GM10248 (cell line): Measurements from ENCODE around the gene GDF7.
A peak's percentile ranks its signal among the peaks of the same experiment; 100 is the strongest.

Experiments
- CTCF ChIA-PET: fragments of 300-600 bp; sonication (Branson Sonifier 250); formaldehyde crosslinking; extraction: SDS; loops from one replicate; lab custom pipeline; 2021; ENCODE audit warnings: antibody characterized with exemption; lab: Yijun Ruan, JAX
- POLR2A ChIA-PET: fragments of 350-650 bp; sonication (Branson Sonifier 250); formaldehyde crosslinking; extraction: SDS; loops from one replicate; lab custom pipeline; 2020; ENCODE audit warnings: antibody characterized with exemption; lab: Yijun Ruan, JAX
- DNase-seq: peaks from one replicate; pipeline ENCODE4 v3.0.0; 2012; ENCODE audit errors: extremely low spot score
- TF ChIP-seq, protein P1 (sequence below): IDR thresholded peaks from 2 replicates; pipeline ENCODE4 v1.5.1; 2012; ENCODE audit warnings: mild to moderate bottlenecking, low read depth; ENCODE audit errors: extremely low read depth, missing control alignments, control extremely low read depth

GDF7 gene

DNA sequence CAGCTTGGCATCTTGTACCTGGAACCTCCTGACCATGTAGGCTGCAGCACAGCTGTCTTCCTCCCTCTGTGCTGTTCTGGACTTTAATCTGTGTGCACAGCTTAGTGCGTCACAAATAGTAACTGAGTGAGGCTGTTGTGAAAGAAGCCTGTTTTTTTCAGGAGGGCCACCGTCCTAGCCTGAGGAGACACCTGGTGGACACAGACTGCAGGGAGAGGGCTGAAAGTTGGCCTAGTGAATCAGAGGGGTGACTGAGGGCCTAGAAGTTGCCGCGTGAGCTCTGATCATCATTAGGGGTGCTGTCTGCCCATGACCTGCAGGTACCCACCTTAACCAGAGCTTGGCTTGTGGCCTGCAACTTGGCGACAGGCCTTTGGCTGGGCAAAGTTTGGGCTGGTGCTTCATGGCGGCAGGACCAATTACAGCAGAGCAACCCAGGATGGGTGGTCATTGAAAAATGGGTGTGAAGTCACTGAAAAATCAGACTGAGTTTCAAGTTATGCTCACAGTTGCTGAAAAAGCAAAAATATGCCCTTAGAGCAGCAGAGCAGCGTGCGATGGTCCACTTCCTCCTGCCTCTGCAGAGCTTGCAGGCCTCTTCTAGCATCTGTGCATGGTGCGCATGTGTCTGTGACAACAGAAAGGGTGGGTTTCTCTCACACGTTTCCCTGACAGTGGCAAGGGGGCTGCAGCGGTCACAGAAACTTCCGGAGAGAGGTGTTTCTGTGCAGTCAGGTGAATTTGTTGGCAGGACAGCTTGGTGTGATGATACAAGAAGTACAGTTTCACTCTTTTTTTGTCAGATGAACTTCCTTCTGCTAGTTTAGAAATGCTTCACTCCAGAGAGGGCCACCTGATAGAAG, 9.6 kb downstream of the GDF7 start:
- ChIA-PET CTCF (interaction anchor here (0.6 to 8.5 kb wide), 25 partner anchors 8 to 440 kb away, joined by 3 to 135 read pairs (median 4); partner anchors contain the start of genes GDF7, HS1BP3 and LDAH), POLR2A (interaction anchor here (1.2 kb wide), 1 partner anchor 230 kb away, joined by 4 read pairs; the partner anchor contains the start of gene RHOB)
- DNase-seq, result no peak
- TF ChIP-seq, protein P1, sequence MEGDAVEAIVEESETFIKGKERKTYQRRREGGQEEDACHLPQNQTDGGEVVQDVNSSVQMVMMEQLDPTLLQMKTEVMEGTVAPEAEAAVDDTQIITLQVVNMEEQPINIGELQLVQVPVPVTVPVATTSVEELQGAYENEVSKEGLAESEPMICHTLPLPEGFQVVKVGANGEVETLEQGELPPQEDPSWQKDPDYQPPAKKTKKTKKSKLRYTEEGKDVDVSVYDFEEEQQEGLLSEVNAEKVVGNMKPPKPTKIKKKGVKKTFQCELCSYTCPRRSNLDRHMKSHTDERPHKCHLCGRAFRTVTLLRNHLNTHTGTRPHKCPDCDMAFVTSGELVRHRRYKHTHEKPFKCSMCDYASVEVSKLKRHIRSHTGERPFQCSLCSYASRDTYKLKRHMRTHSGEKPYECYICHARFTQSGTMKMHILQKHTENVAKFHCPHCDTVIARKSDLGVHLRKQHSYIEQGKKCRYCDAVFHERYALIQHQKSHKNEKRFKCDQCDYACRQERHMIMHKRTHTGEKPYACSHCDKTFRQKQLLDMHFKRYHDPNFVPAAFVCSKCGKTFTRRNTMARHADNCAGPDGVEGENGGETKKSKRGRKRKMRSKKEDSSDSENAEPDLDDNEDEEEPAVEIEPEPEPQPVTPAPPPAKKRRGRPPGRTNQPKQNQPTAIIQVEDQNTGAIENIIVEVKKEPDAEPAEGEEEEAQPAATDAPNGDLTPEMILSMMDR, result peak; percentile 39

DNA sequence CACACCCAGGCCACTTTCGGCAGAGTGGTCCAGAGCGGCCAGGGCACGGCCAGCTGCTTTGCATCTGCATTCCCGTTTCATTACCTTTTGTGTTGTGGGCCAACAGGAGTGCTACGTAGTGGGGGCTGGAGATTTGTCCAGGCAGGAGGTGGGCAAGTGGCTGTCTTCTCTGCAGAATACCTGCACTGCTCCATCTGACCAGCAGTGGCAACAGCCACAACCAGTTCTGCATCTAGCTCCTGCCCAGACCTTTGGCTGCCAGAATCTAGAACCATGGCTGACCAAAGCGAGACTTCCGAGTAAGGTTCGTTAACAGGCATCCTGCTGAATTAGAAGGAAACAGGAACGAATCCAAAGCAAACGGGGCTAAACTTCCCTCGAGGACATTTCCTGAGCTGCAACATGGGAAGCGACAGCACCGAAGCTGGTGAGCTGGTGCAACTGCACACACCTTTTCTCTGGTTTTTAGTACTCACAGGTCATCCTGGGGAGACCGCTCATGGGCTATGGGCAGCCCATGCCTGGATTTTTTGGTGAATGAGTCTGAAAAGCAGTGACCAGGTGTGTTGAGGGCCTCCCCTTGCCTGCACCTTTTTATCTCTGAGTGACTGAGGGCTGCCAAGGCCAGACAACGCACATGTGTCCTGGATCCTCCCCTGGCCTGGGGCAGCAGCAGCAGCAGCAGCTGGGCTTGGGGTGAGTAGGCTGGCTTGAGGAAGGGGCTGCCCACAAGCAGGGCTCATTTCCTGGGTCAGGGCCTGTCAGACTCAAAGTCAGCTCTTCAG, 10.5 kb downstream of the GDF7 start:
- CTCF ChIA-PET, result interaction anchor here (0.7 to 8.5 kb wide), 23 partner anchors 7 to 440 kb away, joined by 3 to 135 read pairs (median 4); partner anchors contain the start of genes GDF7, HS1BP3 and LDAH
- no peak for DNase-seq
- TF ChIP-seq, protein P1, result no peak
- POLR2A ChIA-PET, result interaction anchor here (1.2 kb wide), 1 partner anchor 230 kb away, joined by 4 read pairs; the partner anchor contains the start of gene RHOB

DNA sequence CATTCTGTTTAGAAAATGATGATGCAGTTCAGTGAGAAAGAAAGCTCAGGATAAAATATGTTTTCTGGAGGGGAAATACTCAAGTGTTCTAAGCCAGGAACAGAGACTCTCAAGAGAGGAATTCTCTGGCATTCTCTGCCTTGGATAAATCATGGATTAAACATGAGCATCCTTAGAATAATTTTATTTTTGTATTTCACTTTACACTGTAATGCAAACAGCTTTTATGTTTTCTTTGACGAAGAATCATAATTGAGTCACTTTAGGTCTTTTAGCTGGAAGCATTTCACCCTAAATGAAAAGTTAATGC, 11.1 kb downstream of the GDF7 start:
- POLR2A ChIA-PET, result no interaction called here
- DNase-seq, result no peak
- TF ChIP-seq, protein P1, result no peak
- CTCF ChIA-PET, result interaction anchor here (0.7 to 8.5 kb wide), 13 partner anchors 10 to 439 kb away, joined by 3 to 135 read pairs (median 4); partner anchors contain the start of genes GDF7 and HS1BP3

DNA sequence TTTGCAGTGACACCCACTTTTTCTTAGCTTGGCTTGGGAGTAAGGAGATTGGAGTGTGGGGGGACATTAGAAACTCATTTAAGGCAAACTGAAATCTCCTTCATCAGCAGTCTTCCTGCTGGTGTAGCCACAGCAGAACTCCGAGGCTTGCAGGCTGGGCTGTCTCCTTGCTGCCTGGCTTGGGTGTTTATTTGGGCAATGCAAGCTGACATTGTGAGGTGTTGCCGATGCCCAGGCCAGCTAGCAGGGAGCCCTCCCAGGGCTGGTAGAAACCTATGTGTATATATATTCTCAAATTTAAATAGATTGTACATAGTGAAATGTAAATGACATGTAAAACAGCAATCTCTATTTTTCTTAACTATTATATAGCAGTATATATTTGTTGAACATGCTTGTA, 11.8 kb downstream of the GDF7 start:
- POLR2A ChIA-PET, result no interaction called here
- CTCF ChIA-PET, result interaction anchor here (1.0 to 8.5 kb wide), 8 partner anchors 9 to 284 kb away, joined by 3 to 135 read pairs (median 12); partner anchors contain the start of gene GDF7
- no peak for DNase-seq
- TF ChIP-seq, protein P1, result no peak

DNA sequence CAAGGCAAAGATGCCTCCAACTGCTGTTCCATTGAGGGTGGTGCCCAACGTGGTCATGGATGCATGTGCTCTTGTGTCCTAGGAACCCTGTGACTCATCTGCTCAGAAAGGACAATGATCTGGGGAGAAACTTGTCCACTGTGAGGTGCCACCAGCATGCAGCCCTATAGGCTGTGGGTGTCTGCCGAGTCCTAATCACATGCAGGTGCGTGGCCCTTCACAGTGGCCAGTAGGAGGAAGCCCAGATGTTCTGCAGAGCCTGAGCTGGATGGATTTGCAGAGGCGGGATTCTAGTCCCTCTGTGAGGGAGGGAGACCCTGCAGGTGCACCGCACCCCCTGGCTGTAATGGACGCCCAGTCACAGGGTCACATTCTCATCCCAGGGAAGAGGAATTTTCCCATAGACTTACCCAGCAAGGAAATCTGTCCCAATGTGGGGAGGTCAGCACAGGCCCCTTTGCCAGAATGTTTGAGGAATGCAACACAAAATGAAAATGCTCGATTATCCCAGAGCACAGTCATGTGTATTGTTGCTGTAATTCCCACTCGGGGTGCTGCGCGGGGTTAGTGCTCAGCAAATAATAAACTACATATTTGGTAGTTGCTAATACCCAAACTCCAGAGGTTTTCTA, 13.9 kb downstream of the GDF7 start:
- TF ChIP-seq, protein P1, result no peak
- ChIA-PET POLR2A (no interaction called here), CTCF (interaction anchor here (1.0 to 5.5 kb wide), 3 partner anchors 20 to 282 kb away, joined by 3 to 36 read pairs (median 15); no protein-coding TSS in a partner anchor)
- DNase-seq, result no peak
